HG02943 (cell line): ENCODE data around the gene KRT77.
"Not testable (repeated sequence)": the region's sequence is repeated elsewhere in the genome, so short reads cannot be mapped to it uniquely, and the experiment has no call there.

Source experiments
- ATAC-seq: cut with Tn5 transposase; IDR thresholded peaks from one replicate; pipeline ENCODE4 v1.9.1; 2021; ENCODE audit warnings: mild to moderate bottlenecking, low read depth, moderate library complexity; ENCODE audit not compliant: unreplicated experiment

The KRT77 gene

GRCh38 chr12:52703424-52703823, at the start of gene KRT77:
KRT77 (minus strand) TSS chr12:52703524; CDS start chr12:52703434, 90 bp downstream.
- ATAC-seq: no peak

- ATAC-seq: no peak
These were observed 49.2 kb upstream of the KRT77 start for GRCh38 chr12:52752516-52752915.

GRCh38 chr12:52751795-52752194, 48.5 kb upstream of the KRT77 start:
- ATAC-seq: no peak

DNA sequence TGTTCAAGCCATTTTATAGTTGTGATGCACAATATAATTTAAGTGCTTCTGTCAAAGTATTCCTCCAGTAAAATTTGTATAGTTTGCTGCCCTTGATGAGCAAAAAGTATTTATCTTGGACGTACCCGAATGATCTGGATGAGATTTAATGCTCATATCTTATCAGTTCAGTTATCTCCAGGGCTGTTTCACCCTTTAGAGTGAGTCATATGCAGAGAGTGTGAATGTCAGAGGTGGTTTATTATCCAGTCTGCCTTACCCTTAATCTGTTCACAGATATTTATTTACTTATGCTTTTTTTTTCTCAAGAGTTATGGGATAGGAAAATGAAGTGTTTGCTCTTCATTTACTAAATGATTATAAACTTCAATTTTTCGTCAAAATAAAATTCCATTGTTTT, 47.2 kb upstream of the KRT77 start:
- ATAC-seq: not testable (repeated sequence)

DNA sequence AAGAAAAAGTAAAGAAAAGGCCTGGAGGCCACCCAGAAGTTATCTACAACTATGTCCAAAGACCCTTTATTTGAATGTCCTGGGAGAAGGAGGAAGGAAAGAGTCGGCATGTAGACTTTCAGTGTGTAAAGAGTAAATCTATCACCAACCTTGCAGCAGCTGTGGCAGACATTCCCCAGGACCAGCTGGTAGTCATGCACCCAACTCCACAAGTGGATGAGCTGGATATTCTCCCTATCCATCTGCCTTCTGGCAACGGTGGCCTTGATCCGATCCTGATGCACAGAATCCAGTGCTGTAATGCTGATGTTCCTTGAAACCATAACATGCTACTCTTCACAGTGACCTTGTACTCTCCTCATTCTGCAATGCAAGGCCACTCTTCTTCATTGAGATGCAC, 46.5 kb upstream of the KRT77 start:
- ATAC-seq: no peak

DNA sequence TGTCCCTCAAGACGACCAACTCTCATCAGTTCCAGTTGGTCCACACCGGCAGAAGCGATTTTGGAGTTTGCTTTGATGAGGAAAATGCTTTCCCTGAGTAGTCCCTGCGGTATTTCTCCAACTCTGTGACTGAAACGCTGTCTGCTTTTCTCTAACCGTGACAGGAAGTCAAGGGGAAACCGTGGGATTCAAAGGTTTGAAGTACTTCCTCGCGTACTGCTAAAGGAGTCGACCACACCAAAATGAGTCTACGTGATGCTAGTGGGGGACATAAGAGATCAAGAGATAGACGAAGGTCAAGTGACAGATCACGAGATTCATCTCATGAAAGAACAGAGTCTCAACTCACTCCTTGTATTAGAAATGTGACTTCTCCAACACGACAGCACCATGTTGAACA, 45.3 kb upstream of the KRT77 start:
- no peak for ATAC-seq

GRCh38 chr12:52745554-52745953, 42.2 kb upstream of the KRT77 start:
- ATAC-seq: no peak

DNA sequence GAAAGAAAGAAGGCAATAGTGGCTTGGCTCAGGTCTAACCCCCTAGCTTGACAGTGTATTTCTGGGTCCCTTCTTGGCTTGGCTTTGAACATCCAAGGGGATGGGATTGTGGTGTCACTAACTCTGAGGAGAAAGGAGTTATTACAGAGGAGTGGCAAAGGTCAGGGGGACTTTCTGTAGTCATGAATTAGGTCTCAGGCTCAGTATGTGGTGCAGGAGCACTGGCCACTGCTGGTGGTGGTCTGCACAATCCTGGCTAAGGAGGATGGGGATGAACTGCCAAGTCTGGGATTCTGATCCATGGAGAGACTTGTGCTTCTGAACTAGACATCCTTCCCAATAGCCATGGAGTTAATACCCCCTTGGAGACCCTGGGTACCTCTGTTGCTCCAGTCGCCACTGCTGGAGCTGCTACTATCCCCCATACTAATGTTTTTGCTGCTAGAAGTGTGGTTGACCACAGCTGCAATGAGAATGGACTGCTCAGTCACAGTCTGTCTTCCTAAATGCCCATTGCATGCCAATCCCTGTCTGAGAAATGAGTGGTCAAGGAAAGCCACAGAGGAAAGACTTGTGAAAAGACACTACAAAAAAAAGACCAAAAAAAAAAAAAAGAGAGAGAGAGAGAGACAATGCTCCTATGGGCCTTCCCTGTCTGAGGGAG, 41.3 kb upstream of the KRT77 start:
- ATAC-seq: no peak

GRCh38 chr12:52742822-52743457, 39.6 kb upstream of the KRT77 start:
- ATAC-seq: no peak

DNA sequence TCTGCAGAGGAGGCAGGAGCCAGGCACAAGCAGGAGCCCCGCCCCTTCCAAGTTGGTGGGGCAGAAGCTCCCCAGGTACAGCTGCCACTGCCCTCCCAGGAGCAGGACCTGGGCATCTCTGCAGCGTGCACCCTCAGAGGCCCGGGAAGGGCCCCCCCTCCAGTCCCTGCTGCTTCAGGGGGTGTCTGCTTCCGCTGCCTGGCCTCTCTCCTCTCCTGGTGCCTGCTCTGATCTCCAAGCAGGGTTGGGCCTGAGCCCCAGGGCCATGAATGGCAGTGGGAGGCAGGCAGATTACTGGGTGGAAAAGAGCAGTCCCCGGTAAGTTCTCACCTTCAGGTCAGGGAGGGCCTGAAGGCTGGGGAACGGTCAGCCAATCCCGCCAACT, 38.9 kb upstream of the KRT77 start:
- no peak for ATAC-seq

GRCh38 chr12:52741375-52742195, 38.3 kb upstream of the KRT77 start:
- ATAC-seq: no peak

DNA sequence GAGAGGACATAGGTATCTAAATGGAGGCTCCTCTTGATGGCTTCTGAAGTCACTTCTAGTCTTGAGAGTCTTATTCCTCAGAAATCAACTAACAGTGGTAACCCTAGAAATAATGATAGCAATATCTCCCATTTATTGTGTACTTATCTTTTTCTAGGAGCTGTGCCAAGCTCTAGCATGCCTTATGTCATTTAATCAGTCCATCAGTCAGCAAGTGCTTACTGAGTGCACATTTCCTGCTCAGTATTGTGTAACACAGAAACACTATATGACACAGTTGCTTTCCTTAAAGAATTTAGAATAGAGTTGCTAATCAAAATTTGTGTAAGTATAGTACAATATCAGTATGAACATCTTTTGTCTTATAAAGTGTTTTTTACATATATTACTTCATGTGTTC, 37.3 kb upstream of the KRT77 start:
- no peak for ATAC-seq

DNA sequence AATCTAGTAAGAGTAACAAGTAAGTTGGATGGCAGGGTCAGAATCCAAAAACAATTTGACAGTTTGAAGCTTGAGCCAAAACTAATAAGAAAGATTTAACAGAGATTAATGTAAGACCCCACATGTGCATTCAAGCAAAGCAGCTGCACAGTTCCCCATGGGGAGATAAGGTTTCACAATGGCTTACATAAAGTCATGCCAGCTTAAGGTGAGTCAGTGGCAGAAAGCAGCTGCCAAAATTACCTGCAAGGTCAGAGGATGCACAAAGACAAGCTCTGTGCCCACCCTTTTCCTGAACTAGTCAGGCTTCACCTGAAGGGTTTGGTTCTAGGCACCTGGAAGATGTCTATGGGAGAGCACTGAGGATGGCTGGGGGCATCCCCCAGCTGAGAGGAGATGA, 36.6 kb upstream of the KRT77 start:
- ATAC-seq: no peak

- ATAC-seq: no peak
These were observed 32.7 kb upstream of the KRT77 start for GRCh38 chr12:52735816-52736632.

DNA sequence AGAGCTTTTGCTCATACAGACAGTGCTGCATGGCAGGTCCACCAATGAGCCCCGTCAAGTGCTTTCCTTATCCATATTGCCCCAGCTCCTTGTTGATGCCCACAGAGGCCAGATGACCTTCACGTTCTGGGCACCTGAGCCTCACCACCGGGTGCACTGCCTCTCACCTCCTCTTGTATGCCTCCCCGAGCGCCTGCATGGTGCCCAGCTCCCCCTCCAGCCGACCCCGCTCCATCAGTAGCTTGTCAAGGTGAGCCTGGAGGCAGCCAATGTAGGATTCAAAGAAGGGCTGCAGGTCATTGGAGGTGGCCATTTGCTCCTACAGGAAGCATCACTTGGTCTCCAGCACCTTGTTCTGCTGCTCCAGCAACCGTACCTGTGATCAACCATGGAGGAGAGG, 31.8 kb upstream of the KRT77 start:
- no peak for ATAC-seq

DNA sequence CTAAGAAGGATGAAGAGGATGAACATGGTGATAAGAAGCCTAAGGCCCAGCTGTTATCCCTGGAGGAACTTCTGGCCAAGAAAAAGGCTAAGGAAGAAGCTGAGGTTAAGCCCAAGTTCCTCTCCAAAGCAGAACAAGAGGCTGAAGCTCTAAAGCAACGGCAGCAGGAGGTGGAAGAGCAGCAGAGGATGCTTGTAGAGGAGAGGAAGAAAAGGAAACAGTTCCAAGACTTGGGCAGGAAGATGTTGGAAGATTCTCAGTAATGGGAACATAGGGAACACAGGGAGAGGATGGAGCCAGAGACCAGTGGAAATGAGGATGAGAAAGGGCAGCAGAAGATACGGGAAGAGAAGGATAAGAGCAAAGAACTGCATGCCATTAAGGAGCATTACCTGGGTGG, 27.5 kb upstream of the KRT77 start:
- no peak for ATAC-seq

- ATAC-seq: no peak
These were observed 27.1 kb upstream of the KRT77 start for GRCh38 chr12:52730383-52730782.

GRCh38 chr12:52729147-52729546, 25.8 kb upstream of the KRT77 start:
- ATAC-seq: no peak

GRCh38 chr12:52728374-52728773, 25.1 kb upstream of the KRT77 start:
- no peak for ATAC-seq

DNA sequence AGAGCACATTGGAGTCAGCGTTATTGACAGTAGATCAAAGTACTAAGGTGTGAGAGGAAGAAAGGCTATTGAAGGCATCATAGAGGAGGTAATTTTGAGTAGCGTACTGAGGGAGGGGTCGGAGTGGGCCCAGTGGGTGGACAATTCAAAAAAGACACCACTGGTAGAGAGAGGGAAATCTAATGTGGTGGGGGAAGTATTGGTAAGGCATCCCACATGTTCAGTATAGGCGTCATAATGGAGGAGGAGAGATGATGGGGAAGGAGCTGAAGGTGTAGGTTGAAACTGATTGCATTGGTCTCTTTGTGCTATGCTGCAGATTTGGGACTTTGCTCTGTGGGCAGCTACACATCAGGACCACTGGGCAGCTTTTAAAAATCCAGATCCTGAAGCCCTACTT, 23.7 kb upstream of the KRT77 start:
- ATAC-seq: no peak

- no peak for ATAC-seq
These were observed 23.1 kb upstream of the KRT77 start for GRCh38 chr12:52726451-52726850.
